GM21423 (cell line): ENCODE data around the gene CELSR2.

ENCODE experiments used
- ATAC-seq: cut with Tn5 transposase; IDR thresholded peaks from one replicate; pipeline ENCODE4 v1.9.1; 2021; ENCODE audit warnings: mild to moderate bottlenecking, moderate library complexity; ENCODE audit not compliant: unreplicated experiment

CELSR2 gene

DNA sequence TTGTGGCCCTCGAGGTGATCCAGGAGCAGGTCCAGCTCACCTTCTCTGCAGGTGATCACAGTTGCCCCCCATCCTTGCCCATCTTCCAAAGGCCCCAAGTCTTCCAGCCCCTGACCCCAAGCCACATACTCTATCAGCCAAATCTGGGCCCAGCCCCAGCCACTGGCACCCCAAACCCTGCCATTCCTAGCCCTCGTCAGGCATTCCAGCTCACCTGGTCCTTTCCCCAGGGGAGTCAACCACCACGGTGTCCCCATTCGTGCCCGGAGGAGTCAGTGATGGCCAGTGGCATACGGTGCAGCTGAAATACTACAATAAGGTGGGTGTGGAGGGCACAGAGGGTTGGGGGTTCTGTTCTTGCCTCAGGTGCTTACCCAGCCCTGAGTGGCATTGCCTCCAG, 12.2 kb downstream of the CELSR2 start:
- no peak for ATAC-seq

DNA sequence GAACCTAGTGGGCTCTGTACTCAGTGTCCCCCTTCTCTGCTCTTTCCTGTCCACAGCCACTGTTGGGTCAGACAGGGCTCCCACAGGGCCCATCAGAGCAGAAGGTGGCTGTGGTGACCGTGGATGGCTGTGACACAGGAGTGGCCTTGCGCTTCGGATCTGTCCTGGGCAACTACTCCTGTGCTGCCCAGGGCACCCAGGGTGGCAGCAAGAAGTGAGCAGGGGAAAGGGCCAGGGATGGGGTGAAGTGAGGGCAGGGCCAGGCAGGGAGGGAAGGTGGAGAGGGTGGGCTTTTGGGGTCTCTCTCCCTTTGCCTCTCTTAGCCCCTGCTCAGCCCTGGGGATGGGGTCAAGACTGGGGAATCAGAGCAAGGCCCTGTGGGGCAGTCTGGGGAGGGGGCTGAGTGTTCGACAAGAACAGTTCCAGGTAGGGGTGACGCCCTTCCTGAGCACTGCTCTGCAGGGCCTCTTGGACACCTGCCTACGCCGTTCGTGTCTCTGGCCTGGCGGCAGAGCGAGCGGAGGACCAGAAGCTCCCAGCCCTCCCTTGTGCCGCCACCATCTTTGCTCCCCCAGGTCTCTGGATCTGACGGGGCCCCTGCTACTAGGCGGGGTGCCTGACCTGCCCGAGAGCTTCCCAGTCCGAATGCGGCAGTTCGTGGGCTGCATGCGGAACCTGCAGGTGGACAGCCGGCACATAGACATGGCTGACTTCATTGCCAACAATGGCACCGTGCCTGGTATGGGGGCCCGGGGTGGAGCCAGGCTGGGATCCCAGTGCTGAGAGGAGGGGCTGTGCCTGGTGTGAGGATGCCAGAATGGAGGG, 13.1 kb downstream of the CELSR2 start:
- no peak for ATAC-seq

DNA sequence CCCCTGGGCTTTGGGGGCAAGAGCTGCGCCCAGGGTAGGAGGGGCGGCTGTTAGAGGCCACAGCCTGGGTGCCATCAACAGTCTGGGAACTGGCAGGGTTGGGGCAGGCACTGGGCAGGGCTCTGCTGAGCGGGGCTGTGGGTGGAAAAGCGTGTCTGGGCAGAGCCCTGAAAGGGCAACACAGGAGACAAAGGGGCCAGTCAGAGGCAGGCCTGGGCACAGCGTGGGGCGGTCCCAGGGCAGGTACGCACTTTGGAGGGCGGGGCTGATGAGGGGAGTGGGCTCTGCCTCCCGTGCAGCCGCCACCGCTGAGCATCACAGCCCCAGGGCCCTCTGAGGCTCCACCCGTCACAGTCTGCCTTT, 13.9 kb downstream of the CELSR2 start:
- ATAC-seq = no peak

DNA sequence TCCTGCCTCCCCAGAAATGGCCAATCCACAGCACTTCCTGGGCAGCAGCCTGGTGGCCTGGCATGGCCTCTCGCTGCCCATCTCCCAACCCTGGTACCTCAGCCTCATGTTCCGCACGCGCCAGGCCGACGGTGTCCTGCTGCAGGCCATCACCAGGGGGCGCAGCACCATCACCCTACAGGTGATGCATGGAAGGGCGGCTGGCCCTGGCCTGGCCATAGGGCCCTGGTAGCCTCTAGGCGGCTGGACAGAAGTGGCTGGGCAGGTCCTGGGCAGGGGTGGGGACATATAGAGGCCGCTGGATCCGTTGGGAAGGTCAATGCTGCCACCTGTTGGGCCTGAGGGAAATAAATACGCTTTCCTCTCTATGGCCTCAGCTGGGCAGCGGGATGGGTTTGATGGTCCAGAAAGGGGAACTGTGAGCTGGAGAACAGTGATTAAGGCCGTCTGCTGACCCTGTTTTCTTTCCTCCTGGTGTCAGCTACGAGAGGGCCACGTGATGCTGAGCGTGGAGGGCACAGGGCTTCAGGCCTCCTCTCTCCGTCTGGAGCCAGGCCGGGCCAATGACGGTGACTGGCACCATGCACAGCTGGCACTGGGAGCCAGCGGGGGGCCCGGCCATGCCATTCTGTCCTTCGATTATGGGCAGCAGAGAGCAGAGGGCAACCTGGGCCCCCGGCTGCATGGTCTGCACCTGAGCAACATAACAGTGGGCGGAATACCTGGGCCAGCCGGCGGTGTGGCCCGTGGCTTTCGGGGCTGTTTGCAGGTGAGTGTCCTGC, 14.4 kb downstream of the CELSR2 start:
- peak; percentile 79 for ATAC-seq

DNA sequence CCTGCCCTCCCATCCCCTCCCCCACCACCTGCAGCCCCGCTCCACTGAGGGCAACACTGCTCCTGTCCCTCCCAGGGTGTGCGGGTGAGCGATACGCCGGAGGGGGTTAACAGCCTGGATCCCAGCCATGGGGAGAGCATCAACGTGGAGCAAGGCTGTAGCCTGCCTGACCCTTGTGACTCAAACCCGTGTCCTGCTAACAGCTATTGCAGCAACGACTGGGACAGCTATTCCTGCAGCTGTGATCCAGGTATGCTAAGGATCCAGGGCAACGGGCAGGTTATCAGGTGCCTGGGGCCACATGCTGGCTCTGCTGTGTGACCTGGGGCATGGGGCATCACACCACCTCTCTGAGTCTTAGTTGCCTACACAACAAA, 15.0 kb downstream of the CELSR2 start:
- no peak for ATAC-seq

DNA sequence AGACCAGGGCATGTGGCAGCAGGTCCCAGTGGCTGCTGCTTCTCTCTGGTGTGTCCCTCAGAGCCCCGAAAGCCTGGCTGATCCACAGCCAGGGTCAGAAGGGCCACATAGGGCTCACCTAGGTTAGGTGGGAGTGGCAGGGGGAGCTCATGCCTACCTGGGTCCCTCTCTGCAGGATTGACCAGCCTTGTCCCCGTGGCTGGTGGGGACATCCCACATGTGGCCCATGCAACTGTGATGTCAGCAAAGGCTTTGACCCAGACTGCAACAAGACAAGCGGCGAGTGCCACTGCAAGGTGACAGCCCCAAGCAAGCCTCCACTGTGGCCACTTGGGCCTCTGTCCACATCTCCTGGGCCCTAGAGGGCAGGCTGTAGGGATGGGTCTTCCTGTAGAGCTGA, 15.7 kb downstream of the CELSR2 start:
- ATAC-seq = no peak

DNA sequence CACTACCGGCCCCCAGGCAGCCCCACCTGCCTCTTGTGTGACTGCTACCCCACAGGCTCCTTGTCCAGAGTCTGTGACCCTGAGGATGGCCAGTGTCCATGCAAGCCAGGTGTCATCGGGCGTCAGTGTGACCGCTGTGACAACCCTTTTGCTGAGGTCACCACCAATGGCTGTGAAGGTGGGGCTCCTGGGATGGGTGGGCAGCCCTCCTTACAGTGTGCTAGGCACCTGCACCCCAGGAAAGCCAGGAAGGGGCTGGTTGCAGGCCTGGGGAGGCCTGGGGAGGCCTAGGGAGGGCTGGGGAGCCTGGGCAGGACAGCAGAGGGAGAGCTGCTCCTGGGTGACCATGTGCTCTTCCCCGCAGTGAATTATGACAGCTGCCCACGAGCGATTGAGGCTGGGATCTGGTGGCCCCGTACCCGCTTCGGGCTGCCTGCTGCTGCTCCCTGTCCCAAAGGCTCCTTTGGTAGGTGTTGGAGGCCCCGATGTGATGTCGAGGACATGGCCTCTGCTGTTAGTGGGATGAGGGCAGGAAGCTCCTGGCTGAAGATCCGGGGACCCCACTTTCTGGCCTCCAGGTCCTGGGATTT, 16.5 kb downstream of the CELSR2 start:
- ATAC-seq = no peak

DNA sequence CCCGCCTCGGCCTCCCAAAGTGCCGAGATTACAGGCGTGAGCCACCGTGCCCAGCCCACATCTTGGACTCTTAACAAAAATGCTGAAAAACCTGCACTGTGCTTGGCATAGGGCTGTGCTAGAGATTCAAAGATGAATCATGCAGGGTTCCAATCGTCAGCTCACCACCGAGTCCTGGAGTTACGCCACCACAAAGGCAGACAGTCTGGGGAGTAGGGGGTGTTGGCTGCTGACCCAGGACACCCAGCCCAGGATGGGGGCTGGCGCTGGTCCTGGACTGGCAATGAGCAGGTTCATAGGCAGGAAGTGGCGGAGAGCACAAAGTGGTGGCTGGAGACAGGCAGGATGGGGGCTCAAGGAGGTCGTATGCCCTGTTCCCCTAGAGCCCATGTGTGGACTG, 17.6 kb downstream of the CELSR2 start:
- ATAC-seq = no peak

DNA sequence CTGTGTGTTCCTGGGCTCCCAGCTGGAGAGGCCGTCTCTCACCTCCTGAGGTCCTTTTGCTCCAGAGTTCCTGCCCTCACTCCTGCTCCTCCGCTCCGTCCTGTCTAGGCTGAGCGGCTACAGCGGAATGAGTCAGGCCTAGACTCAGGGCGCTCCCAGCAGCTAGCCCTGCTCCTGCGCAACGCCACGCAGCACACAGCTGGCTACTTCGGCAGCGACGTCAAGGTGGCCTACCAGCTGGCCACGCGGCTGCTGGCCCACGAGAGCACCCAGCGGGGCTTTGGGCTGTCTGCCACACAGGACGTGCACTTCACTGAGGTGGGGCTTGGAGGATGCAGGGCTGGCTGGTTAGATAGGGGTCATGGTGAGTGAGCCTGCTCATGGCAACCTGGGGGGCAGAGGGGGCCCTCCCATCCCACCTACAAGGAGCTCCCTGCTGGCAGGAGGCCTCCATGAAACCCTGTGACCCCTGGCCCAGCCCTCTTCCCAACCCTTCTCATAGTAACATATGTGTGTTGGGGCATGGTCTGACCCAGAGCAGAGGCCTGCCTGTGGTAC, 18.5 kb downstream of the CELSR2 start:
- ATAC-seq = no peak

DNA sequence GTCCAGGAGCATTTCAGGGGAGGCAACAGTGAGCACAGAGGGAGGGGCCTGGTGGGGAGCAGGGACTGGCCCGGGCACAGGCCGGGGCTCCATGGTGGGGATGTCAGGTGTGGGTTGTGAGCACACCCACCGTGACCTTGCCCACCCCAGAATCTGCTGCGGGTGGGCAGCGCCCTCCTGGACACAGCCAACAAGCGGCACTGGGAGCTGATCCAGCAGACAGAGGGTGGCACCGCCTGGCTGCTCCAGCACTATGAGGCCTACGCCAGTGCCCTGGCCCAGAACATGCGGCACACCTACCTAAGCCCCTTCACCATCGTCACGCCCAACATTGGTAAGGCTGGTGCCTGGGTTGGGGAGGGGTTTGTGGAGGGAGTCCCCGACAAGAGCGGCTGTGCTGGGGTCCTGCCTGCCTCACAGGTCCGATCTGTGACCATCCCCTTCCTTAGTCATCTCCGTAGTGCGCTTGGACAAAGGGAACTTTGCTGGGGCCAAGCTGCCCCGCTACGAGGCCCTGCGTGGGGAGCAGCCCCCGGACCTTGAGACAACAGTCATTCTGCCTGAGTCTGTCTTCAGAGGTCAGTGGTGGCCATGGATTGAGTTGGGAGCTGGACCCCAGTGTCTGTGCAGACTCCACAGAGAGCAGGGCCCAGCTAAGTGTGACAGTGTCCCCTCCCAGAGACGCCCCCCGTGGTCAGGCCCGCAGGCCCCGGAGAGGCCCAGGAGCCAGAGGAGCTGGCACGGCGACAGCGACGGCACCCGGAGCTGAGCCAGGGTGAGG, 19.3 kb downstream of the CELSR2 start:
- no peak for ATAC-seq

DNA sequence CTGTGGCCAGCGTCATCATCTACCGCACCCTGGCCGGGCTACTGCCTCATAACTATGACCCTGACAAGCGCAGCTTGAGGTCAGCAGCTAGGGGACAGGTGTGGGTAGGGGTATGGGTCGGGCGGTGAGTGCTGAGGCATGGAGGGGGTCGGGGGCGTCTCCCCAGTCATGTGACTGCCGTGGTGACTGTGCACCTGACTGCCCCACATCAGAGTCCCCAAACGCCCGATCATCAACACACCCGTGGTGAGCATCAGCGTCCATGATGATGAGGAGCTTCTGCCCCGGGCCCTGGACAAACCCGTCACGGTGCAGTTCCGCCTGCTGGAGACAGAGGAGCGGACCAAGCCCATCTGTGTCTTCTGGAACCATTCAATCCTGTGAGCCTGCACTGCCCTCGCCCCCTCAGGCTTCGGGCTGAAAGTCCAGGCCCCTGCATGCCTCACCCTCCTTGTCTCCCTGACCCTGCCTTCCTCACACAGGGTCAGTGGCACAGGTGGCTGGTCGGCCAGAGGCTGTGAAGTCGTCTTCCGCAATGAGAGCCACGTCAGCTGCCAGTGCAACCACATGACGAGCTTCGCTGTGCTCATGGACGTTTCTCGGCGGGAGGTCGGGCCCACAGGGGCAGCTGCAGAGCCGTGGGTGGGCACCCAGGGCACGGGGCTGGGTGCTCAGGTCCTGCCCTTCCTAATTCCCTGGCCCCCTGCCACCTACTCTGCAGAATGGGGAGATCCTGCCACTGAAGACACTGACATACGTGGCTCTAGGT, 20.1 kb downstream of the CELSR2 start:
- ATAC-seq = no peak

DNA sequence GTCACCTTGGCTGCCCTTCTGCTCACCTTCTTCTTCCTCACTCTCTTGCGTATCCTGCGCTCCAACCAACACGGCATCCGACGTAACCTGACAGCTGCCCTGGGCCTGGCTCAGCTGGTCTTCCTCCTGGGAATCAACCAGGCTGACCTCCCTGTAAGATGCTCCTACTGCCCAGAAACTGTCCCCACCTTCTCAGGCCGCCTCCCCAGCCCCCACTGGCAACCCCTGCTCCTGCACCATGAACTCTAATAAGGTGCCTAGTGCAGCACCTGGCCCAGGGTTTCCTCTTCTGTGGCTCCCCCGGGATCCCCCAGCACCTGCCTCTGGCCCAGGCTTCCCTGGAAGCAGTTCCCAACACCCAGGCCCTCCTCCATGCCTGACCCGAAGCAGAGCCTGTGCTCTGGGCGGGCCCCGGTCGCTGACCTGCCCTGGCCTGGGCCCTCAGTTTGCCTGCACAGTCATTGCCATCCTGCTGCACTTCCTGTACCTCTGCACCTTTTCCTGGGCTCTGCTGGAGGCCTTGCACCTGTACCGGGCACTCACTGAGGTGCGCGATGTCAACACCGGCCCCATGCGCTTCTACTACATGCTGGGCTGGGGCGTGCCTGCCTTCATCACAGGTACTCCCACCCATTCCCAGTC, 20.8 kb downstream of the CELSR2 start:
- no peak for ATAC-seq

DNA sequence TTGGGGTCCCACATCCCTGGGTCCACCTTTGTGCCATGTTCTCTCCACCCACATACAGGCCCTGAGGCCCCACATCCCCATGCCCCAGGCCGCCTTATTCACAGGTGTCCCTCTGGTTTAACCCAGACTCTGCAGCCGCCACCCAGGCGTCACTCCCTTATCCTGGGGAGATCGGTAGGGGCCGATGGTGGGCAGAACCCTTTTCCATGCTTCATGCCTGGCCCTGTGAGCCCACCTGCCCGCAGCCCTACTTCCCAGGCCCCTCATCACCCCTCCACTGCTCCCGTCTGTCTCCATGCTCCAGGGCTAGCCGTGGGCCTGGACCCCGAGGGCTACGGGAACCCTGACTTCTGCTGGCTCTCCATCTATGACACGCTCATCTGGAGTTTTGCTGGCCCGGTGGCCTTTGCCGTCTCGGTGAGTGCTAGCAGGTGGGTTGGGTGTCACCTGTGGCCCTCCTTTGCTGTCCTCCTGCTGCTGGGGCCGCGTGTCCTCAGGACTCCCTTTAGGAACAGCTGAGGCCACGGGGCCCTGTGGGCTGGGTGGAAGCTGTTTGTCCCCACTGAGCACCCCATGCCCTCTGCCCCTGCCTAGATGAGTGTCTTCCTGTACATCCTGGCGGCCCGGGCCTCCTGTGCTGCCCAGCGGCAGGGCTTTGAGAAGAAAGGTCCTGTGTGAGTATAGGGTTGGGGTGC, 21.4 kb downstream of the CELSR2 start:
- no peak for ATAC-seq

DNA sequence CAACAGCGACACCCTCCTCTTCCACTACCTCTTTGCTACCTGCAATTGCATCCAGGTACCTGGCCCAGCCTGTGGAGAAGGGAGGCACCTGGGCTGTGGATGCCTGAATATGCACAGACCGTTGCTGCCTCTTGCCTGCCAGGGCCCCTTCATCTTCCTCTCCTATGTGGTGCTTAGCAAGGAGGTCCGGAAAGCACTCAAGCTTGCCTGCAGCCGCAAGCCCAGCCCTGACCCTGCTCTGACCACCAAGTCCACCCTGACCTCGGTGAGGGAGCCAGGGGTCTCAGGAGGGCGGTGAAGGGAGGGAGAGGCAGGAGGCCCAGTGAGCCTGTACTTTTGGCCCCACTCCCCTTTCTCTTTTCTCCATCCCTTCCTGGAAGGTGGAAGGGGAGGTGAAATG, 22.1 kb downstream of the CELSR2 start:
- ATAC-seq = no peak

DNA sequence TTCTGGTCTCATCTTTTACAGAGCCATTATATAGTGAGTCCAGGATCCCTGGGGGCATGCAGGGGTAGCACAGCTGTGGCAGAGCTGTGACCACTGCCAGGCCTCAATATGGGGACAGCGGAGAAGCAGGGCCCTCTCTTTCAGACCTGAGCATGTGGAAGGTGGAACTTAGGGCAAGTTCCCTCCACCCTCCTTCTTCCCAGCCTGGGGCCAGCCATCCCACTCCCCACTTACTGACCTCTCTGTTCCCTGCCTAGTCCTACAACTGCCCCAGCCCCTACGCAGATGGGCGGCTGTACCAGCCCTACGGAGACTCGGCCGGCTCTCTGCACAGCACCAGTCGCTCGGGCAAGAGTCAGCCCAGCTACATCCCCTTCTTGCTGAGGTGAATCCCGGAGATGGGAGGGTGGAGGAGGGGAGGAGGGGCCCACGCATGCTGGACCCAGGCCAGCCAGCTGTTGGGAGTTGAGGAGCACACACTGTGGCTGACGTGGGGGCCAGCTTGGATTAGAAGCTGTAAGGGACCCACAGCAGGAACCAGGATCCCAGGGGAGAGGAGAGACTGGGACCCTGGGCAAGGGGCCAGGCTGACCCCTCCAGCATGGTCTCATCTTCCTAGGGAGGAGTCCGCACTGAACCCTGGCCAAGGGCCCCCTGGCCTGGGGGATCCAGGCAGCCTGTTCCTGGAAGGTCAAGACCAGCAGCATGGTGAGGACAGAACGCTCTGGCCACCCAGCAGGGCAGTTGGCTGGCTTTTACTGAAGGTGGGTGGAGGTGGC, 22.9 kb downstream of the CELSR2 start:
- ATAC-seq = no peak

DNA sequence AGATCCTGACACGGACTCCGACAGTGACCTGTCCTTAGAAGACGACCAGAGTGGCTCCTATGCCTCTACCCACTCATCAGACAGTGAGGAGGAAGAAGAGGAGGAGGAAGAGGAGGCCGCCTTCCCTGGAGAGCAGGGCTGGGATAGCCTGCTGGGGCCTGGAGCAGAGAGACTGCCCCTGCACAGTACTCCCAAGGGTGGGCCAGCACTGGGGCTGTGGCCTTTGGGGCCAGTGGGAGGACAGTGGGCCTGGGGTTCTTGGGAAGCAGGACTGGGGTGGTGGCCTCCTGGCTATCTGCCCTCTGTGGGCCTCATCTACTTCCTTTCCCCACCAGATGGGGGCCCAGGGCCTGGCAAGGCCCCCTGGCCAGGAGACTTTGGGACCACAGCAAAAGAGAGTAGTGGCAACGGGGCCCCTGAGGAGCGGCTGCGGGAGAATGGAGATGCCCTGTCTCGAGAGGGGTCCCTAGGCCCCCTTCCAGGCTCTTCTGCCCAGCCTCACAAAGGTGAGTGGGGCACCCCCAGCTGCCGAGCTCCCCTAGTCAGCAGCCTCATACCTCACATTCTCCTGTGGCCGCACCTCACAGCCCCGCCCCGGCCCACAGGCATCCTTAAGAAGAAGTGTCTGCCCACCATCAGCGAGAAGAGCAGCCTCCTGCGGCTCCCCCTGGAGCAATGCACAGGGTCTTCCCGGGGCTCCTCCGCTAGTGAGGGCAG, 23.6 kb downstream of the CELSR2 start:
- no peak for ATAC-seq

DNA sequence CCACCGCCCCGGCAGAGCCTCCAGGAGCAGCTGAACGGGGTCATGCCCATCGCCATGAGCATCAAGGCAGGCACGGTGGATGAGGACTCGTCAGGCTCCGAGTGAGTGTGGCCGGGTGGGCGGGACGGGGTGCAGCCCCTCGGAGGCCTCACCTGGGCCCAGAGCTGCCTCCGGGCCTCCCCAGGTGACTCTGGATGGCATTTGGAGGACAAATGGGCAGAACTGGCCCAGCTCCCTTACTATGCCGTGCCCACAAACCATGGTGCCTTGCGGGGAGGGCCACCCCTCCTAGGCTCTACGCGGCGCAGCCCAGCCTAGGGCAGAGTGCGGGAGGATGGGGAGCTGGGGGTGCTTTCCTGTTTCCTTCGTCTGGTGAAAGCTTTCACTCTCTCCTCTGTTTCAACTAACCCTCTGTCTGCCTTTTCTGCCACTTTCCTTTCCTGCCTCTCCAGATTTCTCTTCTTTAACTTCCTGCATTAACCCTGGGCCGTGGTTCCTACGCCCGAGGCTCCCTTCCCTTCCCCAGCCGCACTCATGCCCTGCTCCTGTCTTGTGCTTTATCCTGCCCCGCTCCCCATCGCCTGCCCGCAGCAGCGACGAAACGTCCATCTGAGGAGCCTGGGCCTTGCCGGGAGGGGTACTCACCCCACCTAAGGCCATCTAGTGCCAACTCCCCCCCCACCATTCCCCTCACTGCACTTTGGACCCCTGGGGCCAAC, 24.4 kb downstream of the CELSR2 start:
- no peak for ATAC-seq
